Left lobe of liver (tissue), 1 donor: ENCODE results near the gene ZYG11A. TPM values are rescaled to one million over a fixed set of nuclear protein-coding genes. Genes with fewer than 3 reads are reported as not detected.

Source experiments
- total RNA-seq: library from RNA; stranded (reverse); gene quantifications from one replicate; pipeline ENCODE4 v1.2.1, GENCODE V29; 2021
- donor health status: DM: no; HTN: yes; CAD: no.

ZYG11A gene
- total RNA-seq, 1 donor from 2014 or later: 0.40 TPM

Other genes with a start within 250 kb of the ZYG11A start
- gene GPX7, start 240.4 kb upstream of the ZYG11A start, total RNA-seq: 2.1 TPM
- 0.23 TPM for gene SHISAL2A, start 209.6 kb upstream of the ZYG11A start, total RNA-seq
- gene COA7, start 144.4 kb upstream of the ZYG11A start, total RNA-seq: 16.9 TPM
- 35.5 TPM for gene ZYG11B, start 116.3 kb upstream of the ZYG11A start, total RNA-seq
- 966 TPM for gene ECHDC2, start 79.0 kb downstream of the ZYG11A start, total RNA-seq
- gene SCP2, start 84.5 kb downstream of the ZYG11A start, total RNA-seq: 796 TPM
- gene PODN, start 219.5 kb downstream of the ZYG11A start, total RNA-seq: 3.0 TPM